HUES48 (cell line): ENCODE measurements around the gene NOCT.

Experiments
- H3K27ac ChIP-seq: one replicate; pipeline ENCODE4 v1.7.0; 2013; ENCODE audit warnings: low read depth, low read length, inconsistent platforms
- H3K27me3 ChIP-seq: 2 replicates; pipeline ENCODE4 v1.6.1; 2013; ENCODE audit warnings: mild to moderate bottlenecking, low read length; ENCODE audit not compliant: control insufficient read depth, insufficient read depth
- H3K36me3 ChIP-seq: 2 replicates; pipeline ENCODE4 v1.6.1; 2013; ENCODE audit warnings: low read length; ENCODE audit not compliant: control insufficient read depth, insufficient read depth
- H3K4me1 ChIP-seq: 2 replicates; pipeline ENCODE4 v1.6.1; 2013; ENCODE audit warnings: mild to moderate bottlenecking, low read length; ENCODE audit not compliant: control insufficient read depth, insufficient read depth
- H3K4me3 ChIP-seq: 2 replicates; pipeline ENCODE4 v1.5.1; 2013; ENCODE audit warnings: mild to moderate bottlenecking, low read depth, low read length
- H3K9ac ChIP-seq: 2 replicates; pipeline ENCODE4 v1.6.1; 2013; ENCODE audit warnings: mild to moderate bottlenecking, low read depth, low read length, moderate library complexity
- H3K9me3 ChIP-seq: 2 replicates; pipeline ENCODE4 v1.6.1; 2013; ENCODE audit warnings: low read length; ENCODE audit not compliant: control insufficient read depth, insufficient read depth

The NOCT gene

DNA sequence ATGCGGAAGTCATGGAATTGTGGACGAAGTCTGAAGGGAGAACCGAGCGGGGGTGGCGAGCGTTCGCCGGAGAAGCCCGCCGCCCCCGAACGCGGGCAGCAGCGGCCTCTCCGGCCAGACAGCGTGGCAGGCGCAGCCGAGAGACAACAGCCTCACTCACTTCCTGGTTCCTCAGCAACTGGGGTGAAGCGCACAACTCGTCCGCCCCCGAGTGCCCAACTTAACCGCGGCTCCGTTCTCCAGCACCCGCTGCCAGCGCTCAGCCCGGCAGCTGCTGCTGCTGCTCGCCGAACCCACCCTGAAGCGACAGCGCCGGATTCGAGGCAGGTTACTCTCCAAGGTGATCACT is 68.0 kb downstream of the NOCT start:
- peak overlapping the region; percentile 73 for H3K9ac ChIP-seq
- no peaks in the 10 kb centered on the region for H3K36me3 ChIP-seq
- H3K4me3 ChIP-seq: peak overlapping the region; percentile 85
- H3K27ac ChIP-seq: peak overlapping the region; percentile 97
- peaks cover 9% of the 10 kb centered on the region for H3K4me1 ChIP-seq
- no peaks in the 10 kb centered on the region for H3K27me3 ChIP-seq
- no peaks in the 10 kb centered on the region for H3K9me3 ChIP-seq

GRCh38 chr4:139083956-139084803 is 68.6 kb downstream of the NOCT start:
- H3K36me3 ChIP-seq: no peaks in the 10 kb centered on the region

DNA sequence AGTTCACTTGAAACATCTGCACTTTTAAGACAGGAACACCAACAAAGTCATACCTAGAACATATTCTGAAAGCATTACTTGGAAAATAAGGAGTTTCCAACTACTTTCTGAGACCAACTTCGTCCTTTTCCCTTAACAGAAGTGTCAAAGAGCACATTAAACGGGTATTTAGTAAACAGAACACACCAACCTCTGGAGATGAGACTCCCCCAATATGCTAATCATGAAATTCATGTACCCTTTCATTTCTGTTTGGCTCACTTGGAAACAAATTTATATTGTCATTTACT is 69.2 kb downstream of the NOCT start:
- Histone ChIP-seq H3K36me3 (no peaks in the 10 kb centered on the region), H3K9ac (peak overlapping the region; percentile 63), H3K4me3 (peak overlapping the region; percentile 85), H3K27me3 (no peaks in the 10 kb centered on the region), H3K9me3 (no peaks in the 10 kb centered on the region), H3K4me1 (peaks cover 9% of the 10 kb centered on the region), H3K27ac (peak overlapping the region; percentile 97)

More at GRCh38 chr4:139083956-139084803, 68.6 kb downstream of the NOCT start:
- Histone ChIP-seq H3K4me1 (peaks cover 9% of the 10 kb centered on the region), H3K27ac (peak overlapping the region; percentile 97), H3K27me3 (no peaks in the 10 kb centered on the region), H3K9me3 (no peaks in the 10 kb centered on the region), H3K4me3 (peak overlapping the region; percentile 85), H3K9ac (peak overlapping the region; percentile 73)

DNA sequence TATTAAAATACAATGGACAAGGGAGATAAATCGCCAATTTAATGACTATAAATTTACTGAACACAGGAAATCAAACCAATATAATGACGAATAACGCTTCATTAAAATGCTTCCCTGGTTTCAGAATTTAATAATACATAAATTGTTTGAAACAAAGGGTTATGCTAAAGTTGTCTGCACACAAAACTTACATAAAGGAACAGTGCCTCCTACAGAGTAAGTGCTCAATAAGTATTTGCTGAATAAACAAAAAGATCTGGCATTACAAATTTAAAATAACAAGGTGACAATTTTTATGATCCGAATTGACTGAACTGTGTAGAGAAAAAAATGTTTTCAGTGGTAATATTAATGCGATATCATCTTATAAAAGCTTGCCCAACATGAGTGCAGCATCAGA is 69.6 kb downstream of the NOCT start:
- Histone ChIP-seq H3K9me3 (no peaks in the 10 kb centered on the region), H3K9ac (no peak overlapping the region), H3K4me3 (peak overlapping the region; percentile 85), H3K27ac (peak overlapping the region; percentile 97), H3K4me1 (peaks cover 9% of the 10 kb centered on the region), H3K27me3 (no peaks in the 10 kb centered on the region), H3K36me3 (no peaks in the 10 kb centered on the region)

- Histone ChIP-seq H3K4me3 (no peak overlapping the region), H3K4me1 (no peaks in the 10 kb centered on the region), H3K9ac (no peak overlapping the region), H3K27ac (no peak overlapping the region), H3K27me3 (no peaks in the 10 kb centered on the region), H3K9me3 (no peaks in the 10 kb centered on the region), H3K36me3 (no peaks in the 10 kb centered on the region)
These were observed 76.7 kb downstream of the NOCT start for GRCh38 chr4:139092271-139092670.
